Stimulated activated CD4-positive, alpha-beta T cell treated with anti-CD3 and anti-CD28 coated beads, TNF-alpha, amount 100 ng/mL, for 1 hour (primary cell): ENCODE data around the gene SEC14L1.

Experiments used
- DNase-seq, 3 donors: peaks; one replicate each; pipeline ENCODE4 v3.0.0-alpha.2; 2020; ENCODE audit warnings: low read depth in 3 of 3, low spot score in 1 of 3

SEC14L1 gene

DNA sequence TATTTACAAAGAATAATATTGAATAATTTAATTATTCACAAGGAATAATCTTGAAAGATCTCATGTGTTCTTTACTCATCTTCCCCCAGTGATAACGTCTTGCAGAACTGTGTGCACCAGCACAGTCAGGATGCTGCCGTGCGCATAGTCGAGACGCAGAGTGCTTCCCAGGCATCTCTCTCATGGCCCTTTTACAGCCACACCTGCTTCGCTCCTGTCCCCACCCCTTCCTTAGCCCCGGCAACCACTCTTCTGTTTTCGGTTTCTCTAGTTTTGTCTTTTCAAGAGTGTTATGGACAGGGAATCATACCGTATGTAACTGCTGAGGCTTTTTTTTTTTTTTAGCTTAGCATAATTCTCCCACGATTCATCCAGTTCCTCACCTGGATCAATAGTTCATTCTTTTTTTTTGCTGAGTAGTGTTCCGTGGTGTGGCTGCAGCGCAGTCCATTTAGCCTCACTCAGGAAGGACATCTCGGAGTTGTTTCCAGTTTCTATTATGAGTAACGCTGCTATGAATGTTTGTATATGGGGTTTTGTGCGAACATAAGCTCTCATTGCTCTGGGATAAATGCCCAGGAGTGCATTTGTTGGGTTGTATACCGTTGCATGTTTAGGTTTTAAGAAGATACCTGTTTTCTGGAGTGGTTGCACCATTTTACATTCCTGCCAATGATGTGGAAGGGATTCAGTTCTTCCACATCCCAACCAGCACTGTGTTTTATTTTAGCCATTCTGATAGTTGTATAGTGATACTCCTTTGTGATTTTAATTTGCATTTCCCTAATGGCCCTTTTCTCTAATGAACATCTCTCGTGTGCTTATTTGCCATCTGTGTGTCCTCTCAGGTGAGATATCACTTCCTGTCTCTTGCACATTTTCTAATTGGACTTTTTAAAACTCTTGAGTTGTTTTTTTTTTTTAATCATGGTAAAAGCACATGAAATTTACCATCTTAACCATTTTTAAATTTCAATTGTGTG, 47.6 kb downstream of the SEC14L1 start:
- no peak for DNase-seq

- DNase-seq: no peak
Measured at GRCh38 chr17:77189148-77189547, 48.4 kb downstream of the SEC14L1 start.

- DNase-seq: no peak
Measured at GRCh38 chr17:77190576-77190975, 49.8 kb downstream of the SEC14L1 start.

GRCh38 chr17:77191244-77191643, 50.5 kb downstream of the SEC14L1 start:
- no peak for DNase-seq

DNA sequence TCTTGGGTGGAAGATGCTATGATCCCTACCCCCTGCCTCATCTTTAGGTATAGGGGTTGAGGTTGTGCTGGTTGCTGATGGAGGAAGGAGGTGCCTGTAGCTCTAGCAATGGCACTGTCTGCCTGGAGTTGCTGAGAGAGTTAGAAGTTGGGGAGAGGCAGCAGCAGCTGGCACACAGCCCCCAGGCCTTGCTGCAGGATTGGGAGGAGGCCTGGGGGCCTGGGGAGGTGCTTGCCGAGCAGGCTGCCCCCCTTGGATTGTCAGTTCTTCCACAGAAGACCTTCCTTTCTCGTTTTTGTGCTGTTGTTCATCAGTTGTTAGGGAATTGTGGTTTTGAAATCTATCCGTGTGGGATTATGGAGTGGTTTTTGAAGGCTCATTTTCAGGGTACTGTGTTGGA, 52.9 kb downstream of the SEC14L1 start:
- DNase-seq: no peak

DNA sequence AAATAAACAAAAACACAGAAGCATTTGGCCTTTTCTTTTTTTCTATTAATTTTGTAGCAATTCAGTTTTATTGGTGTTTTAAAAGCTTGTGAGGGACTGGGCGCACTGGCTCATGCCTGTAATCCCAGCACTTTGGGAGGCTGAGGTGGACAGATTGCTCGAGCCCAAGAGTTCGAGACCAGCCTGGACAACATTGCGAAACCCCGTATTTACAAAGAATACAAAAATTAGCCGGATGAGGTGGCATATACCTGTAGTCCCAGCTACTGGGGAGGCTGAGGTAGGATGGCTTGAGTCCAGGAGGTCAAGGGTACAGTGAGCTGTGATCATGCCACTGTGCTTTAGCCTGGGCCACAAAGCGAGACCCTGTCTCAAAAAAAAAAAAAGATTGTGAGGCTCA, 53.4 kb downstream of the SEC14L1 start:
- DNase-seq: no peak

DNA sequence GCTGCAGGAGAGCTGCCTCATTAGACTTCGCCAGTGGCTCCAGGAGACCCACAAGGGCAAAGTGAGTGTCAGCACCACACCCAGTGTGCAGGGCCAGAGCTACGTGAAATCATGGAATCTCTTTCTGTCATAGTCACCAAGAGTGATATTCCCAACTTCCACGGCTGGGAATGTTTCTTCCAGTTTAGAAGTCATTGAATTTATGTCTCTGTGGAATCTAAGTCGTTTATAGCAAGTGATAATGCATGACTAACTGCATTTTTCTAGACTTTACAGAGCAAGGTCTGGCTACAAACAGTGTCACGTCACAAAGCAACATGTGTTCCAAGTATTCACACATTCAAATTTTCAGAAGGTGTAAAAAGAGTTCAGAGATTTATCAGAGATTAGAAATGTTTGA, 55.5 kb downstream of the SEC14L1 start:
- no peak for DNase-seq

GRCh38 chr17:77197115-77197514, 56.3 kb downstream of the SEC14L1 start:
- no peak for DNase-seq

GRCh38 chr17:77200711-77201110, 59.9 kb downstream of the SEC14L1 start:
- DNase-seq: no peak

DNA sequence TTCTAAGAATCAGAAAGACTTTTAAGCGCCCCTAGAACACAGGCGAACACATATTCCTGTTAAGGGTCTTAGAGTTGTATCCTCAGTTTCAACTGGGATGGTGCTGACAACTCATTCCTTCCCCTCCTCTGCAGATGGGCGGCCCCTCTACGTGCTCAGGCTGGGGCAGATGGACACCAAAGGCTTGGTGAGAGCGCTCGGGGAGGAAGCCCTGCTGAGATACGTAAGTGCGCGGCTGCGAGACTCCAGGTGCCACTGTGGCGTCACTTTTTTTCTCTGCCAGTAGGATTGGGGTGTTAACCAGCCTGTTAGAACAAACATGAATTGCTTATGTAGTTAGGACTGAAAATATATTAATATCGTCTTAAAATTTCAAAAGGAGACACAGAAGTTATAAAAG, 62.7 kb downstream of the SEC14L1 start:
- DNase-seq: no peak

DNA sequence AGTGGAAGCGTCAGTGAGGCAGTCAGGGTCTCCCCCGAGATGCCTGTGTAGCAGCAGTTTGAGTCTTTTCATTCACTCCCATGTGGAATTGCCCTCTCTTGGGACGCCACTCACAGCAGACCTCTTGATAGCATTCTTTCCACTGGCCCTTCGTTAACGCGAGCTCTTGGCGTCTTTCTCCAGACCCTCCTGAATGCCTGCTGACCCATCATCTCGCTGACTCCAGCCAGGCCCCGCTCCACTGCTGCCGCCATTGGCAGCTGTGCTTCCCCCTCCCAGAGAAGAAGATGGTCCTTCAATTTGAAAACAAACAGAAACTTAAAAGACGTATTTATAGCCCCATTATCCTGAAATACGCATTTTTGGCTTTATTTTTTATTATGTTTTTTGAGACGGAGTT, 63.1 kb downstream of the SEC14L1 start:
- DNase-seq: no peak

DNA sequence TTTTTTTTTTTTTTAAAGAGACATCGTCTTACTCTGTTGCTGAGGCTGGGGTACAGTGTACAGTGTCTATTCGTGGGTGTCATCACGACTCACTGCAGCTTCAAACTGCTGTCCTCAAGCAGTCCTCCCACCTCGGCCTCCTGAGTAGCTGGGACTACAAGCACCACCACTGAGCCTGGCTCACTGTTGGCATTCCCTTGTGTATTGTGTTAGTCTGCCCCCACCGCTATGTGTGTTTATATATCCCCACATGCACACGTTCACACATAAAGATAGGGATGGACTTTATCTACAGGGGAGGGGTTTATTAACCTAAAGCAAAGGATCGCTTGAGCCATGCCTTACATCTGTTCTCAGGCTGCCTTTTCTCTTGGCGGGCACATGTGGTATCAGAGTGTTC, 63.8 kb downstream of the SEC14L1 start:
- DNase-seq: no peak

DNA sequence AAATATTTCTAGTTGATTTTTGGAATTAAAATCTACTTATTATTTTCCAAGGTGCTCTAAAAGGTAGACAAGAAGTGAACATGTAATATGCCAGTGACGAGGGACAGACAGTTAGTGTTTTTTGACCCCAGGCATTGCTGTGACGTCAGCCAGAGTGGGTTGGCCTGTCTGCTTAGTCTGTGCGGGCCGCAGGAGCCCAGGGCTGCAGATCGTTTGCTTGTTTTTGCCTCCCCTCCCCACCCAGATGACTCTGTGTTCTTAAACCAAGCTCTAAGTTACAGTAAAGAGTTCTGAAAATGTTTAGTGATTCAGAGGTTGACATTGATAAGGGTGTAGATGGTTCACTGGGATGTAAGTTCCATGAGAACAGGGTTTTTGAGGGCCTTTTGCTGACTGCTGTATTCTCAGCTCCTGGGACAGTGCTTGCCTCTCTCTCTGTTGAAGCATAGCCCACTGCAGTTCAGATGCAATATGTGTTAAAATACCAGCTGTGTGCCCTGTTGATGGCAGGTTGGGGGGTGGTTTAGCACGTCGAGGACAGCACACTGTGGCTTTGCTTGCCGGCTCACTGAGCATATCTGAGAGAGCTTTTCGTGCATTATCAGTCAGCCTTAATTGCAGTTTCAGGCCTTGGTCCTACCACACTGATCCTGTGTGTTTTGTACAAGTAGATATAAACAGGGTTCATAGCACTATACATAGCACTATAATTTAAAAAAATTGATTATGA, 64.8 kb downstream of the SEC14L1 start:
- DNase-seq: no peak

DNA sequence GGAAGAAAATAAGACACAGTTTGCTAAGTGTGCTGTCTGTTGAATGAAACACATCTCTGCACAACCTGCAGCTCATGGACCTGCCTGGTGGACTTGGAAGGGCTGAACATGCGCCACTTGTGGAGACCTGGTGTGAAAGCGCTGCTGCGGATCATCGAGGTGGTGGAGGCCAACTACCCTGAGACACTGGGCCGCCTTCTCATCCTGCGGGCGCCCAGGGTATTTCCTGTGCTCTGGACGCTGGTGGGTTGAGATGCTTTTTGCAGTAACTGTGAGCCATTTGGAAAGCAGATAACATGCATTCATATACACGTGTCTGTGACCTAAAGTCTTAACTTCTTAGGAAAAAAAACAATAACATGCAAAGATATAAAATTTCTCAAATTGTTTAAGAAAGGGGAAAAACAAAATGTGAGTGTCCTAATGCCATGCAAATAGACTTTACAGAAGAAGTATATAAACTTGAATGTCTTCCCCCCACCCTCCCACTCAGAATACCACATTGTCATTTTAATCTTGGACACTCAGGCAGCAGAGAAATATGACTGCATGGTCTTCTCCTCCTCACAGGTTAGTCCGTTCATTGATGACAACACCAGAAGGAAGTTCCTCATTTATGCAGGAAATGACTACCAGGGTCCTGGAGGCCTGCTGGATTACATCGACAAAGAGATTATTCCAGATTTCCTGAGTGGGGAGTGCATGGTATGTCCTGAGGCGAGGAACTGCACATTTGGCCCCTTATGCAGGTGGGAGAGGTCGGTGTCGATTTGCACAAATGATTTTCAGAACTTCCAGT, 65.6 kb downstream of the SEC14L1 start:
- no peak for DNase-seq

DNA sequence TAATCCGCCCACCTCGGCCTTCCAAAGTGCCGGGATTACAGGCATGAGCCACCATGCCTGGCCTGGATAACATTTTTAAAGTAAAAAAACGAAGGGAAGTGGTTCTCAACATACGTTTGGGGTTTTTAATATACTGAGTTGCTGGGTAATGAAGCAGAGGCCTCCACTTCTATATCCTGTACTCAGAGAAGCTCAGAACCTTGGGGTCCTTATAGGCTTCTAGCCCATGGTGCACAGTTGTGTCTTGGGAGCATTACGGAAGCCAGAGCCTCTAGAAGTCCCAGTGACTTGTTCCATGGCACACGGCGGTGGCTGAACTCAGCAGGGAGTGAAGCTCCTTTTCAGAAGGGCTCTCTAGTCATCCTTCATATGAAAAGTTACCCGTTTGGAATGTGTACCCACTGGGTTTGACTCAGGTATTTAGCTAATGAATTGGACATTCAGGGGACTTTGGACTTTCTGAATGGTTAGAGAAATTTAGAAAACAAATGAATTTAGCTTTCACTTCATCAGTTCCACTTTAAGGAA, 67.0 kb downstream of the SEC14L1 start:
- no peak for DNase-seq

DNA sequence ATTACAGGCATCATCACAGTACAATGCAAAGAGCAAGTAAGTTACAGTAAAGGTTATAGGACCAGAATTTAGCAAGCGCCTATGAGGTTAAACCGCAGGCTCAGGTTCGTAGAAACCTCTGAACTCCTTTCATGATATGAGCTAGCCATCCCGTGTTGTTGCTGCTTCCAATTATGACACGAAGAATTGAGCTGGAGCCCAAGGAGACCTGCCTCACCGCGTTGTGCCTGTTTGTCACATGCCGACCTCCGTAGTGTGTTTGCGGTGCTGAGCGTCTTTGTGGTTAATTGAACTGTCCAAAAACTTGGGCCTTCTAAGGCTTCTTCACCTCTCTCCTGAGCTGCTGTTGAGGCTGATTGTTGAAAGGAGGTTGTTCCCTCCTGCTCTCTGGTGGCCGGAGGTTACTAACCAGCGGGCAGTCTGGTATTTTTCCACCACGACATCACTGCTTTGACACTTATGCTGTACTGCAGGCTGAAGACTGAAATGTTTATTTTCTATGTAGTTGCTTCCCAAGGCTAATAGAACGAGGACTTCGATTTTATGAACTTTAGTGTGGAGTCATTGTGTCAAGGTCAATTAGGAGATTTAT, 67.5 kb downstream of the SEC14L1 start:
- no peak for DNase-seq

GRCh38 chr17:77208856-77209255, 68.1 kb downstream of the SEC14L1 start:
- DNase-seq: no peak

GRCh38 chr17:77209330-77209748, 68.6 kb downstream of the SEC14L1 start:
- DNase-seq: no peak

DNA sequence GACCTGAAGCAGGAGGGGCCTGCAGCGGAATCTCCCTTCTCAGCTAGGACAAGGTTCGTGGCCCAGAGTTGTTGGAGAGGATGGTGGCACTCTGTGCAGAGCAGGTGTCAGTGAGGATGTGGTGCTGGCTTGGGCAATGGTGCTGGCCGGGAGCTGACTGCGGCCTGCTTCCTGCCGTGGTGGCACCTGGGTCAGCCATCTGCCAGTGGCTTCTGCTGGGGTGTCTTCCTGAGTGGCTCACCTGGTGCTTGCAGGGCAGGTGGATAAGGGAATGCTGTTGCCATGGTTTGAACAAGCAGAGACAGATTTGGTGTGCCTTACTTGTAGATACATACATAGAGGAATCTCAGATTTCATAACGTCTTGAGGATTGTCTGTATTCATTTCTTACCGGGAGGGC, 69.6 kb downstream of the SEC14L1 start:
- DNase-seq: no peak

DNA sequence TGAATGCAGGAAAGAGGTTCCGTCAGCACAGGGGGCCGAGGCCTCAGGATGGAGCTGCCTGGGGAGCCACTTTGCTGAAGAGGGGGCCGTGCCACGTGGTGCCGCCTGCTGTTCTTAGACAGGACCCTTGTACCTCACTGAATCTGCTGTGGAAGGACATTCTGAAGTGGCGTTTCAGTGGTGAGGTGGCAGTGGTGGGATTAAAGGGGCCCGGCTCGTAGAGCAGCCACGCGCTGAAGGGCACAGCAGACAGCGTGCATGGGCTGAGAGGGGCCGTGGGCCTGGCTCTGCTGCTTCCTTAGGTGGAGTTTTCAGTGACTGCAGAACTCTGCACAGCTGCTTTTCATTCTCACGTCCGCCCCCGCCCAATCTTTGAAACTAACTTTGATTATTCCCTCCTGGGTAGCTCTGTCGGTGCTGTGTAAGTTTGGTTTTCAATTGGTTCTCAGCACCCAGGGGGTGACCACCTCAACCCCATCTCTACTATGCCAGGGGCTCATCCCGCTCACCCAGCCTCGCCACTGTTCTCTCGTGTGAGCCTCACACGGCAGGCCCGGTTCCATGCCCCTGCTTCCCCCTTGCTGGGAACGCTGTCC, 70.3 kb downstream of the SEC14L1 start:
- DNase-seq: no peak
